Measurements from ENCODE around the gene CCDC157. TPM values are rescaled to one million over a fixed set of nuclear protein-coding genes. Genes with fewer than 3 reads are reported as not detected.

The CCDC157 gene
- 2.9 and 3.2 TPM in 2 replicates for total RNA-seq

DNA sequence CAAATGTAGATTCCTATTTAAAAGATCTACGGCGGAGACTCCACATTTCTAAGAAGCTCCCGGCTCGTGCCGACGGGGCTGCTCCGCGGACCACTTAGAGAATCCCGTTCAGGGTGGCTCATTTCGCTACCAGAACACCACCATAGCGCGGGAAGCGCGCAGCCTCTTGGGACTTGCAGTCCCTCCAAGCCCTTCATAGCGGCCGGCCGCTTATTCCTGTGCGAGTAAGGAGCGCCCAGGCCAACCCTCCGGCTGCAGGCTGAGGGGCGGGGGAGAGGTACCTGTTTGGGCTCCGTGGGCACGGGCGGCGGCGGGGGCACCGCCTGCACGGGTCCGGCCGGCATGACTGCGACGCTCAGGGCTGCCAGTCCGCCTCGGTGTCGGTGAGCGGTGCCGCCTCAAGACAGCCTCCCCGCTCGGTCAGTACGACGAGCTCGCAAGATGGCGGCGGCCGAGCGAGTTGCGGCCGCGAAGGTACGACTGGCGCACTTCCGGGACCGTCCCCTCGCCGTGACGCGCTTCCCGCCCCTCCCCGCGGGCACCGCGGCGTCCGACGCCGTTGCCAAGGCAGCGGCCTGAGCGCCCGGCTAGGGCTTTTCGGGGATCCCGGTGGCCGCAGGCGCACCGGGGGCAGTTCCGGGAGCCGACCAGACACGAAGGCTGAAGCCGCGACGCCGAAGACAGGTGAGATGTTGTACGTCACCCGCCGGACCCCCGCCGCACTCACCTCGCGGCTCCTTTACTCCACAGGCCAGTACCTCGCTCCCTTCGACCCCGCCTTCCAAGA lies at the start of gene CCDC157, which contains the start of gene SF3A1:
TSS of gene CCDC157 (plus strand) at position 559 of the 787 bp plus-strand sequence. CDS start 8,994 bp downstream, outside the sequence.
TSS of gene SF3A1 (minus strand) at position 446 of the 787 bp plus-strand sequence. CDS start at position 344, 102 bp downstream.
- H3K27me3 Mint-ChIP-seq: peaks cover 2% of the 10 kb centered on the region
- H3K4me1 Mint-ChIP-seq: peaks cover 31% of the 10 kb centered on the region
- peak; percentile 98 for DNase-seq
- intact Hi-C loops (cut with micrococcal nuclease): loop anchor here (1.0 to 2.0 kb wide), 4 partner anchors 29 to 68 kb away; partner anchors contain the start of genes CASTOR1 and RNF215
- no peaks in the 10 kb centered on the region for H3K9me3 Mint-ChIP-seq
- H3K27ac Mint-ChIP-seq: peak within 1 kb of the TSS; percentile 92
- H3K4me3 Mint-ChIP-seq: peak within 1 kb of the TSS; percentile 95
- H3K36me3 Mint-ChIP-seq (ENCODE audit: low read depth): peaks cover 34% of the 10 kb centered on the region

DNA sequence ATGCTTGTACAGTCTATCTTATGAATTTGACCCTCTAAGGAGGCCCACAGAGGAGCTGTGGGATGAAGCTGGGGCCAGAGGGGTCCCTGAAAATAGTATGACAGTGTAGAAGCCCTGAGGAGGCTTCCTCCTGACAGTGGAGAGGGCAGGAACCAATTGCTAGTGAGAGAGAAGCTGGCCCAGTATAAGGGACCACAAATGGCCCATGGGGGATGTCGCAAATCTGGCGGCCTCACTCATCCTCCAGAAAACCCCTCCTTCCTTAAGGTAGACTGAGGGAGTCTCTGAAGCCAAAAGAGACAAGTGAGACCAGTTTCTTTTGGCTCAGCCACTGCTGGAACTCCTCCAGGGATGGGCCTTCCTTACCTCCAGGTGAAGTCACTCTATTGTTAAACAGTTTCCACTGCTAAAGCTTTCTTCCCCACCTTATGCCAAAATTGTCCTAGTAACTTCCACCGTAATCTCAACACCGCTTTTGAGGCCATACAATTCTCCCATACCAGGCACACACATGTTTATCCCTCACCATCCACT lies 49.7 kb upstream of the CCDC157 start:
- H3K4me1 Mint-ChIP-seq: peaks cover 95% of the 10 kb centered on the region
- peak overlapping the region; percentile 73 for H3K4me3 Mint-ChIP-seq
- intact Hi-C loops (cut with micrococcal nuclease): no loop called here
- H3K27me3 Mint-ChIP-seq: no peaks in the 10 kb centered on the region
- no peaks in the 10 kb centered on the region for H3K9me3 Mint-ChIP-seq
- peaks cover 17% of the 10 kb centered on the region for H3K36me3 Mint-ChIP-seq (ENCODE audit: low read depth)
- peak; percentile 68 for DNase-seq
- peak overlapping the region; percentile 91 for H3K27ac Mint-ChIP-seq

DNA sequence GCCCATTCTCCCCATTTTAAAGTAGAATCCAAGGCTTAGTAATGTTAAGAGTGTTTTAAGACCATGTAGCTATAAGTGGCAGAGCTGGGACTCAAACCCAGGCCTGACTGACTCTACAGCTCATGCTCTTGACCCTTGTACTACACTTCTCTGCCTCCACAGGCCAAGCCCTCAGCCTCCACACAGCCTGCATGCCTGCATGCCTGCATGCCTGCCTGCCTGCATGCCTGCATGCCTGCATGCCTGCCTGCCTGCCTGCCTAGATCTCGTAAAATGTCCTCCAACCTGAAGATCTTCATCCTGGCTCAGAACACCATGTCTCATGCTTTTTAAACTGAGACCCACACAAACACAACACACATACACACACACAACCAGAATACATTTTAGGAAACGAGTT lies 48.7 kb upstream of the CCDC157 start:
- Mint-ChIP-seq H3K27me3 (no peaks in the 10 kb centered on the region), H3K4me3 (peak overlapping the region; percentile 25), H3K9me3 (no peaks in the 10 kb centered on the region), H3K27ac (peak overlapping the region; percentile 91), H3K36me3 (ENCODE audit: low read depth) (peaks cover 22% of the 10 kb centered on the region), H3K4me1 (peaks cover 95% of the 10 kb centered on the region)
- DNase-seq: no peak
- intact Hi-C loops (cut with micrococcal nuclease): no loop called here

DNA sequence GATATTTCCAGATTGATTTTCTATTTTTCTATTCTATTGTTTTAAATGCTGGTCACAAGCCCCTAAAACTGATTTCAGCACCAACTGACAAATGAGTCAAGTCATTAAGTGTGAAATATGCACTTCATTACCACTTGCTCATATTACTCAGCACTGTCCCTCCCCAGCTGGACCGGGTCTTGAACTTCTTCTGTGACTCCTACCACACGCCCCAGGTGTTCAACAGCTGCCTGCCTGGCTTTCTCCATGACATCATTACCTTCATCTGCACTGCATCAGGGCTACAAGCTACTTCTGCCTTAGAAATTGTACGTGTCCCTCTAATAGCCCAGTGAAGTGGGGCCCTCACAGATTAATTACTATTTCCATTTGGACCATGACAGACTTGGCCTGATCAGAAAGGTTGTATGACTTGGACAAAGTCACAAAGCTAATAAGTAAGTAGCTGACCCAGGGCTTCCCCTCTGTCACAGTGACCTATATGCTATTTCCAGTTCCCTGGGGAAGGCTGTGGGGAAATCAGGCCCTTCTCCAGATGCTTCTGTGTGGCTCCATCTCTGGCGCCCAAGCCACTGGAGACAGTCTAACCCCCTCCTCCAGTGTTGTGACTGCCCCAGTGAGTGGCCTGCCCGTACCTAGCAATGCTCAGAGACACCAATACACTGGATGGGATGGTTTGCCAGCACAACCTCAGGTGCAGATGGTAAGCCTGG lies 48.1 kb upstream of the CCDC157 start:
- intact Hi-C loops (cut with micrococcal nuclease): no loop called here
- H3K4me3 Mint-ChIP-seq: peak overlapping the region; percentile 25
- no peak for DNase-seq
- no peaks in the 10 kb centered on the region for H3K27me3 Mint-ChIP-seq
- H3K4me1 Mint-ChIP-seq: peaks cover 91% of the 10 kb centered on the region
- peak overlapping the region; percentile 91 for H3K27ac Mint-ChIP-seq
- no peaks in the 10 kb centered on the region for H3K9me3 Mint-ChIP-seq
- H3K36me3 Mint-ChIP-seq (ENCODE audit: low read depth): peaks cover 22% of the 10 kb centered on the region

DNA sequence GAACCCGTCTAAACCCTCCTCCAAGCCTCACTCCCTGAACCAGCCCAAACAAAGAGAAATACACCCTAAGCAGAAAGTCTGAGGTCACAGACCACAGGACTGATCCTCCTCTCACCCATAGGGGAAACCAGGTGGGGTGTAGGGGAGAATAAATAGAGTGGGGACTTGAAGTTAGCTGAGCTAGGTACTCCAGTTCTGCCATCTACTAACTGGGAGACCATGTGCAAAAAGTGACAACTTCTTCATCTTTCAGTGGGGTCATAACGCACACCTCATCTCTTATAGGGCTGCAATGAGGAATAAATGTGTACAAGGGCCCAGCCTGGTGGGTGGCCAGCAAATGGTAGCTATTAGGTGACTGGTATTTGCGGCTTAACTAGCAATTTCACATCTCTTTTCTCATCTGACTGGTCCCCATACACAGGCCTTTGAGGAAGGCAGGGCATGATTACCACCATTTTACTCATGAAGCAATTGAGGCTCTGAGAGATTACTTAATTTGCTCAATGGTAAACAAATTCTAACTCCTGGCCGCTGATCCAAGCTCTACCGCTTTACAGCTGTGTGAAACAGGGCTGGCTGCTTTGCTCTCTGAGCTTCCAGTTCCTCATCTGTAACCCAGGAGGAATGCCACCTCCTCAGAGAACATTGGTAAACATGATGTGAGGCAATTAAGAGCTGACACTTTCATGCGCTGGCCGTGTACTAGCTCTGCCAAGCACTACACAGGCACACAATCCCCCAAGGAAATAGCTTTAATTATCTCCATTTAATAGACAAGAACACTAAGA lies 46.7 kb upstream of the CCDC157 start:
- peak overlapping the region; percentile 84 for H3K27ac Mint-ChIP-seq
- H3K9me3 Mint-ChIP-seq: no peaks in the 10 kb centered on the region
- H3K36me3 Mint-ChIP-seq (ENCODE audit: low read depth): peaks cover 28% of the 10 kb centered on the region
- H3K4me3 Mint-ChIP-seq: peak overlapping the region; percentile 72
- H3K4me1 Mint-ChIP-seq: peaks cover 91% of the 10 kb centered on the region
- H3K27me3 Mint-ChIP-seq: no peaks in the 10 kb centered on the region
- peak; percentile 81 for DNase-seq
- intact Hi-C loops (cut with micrococcal nuclease): no loop called here

DNA sequence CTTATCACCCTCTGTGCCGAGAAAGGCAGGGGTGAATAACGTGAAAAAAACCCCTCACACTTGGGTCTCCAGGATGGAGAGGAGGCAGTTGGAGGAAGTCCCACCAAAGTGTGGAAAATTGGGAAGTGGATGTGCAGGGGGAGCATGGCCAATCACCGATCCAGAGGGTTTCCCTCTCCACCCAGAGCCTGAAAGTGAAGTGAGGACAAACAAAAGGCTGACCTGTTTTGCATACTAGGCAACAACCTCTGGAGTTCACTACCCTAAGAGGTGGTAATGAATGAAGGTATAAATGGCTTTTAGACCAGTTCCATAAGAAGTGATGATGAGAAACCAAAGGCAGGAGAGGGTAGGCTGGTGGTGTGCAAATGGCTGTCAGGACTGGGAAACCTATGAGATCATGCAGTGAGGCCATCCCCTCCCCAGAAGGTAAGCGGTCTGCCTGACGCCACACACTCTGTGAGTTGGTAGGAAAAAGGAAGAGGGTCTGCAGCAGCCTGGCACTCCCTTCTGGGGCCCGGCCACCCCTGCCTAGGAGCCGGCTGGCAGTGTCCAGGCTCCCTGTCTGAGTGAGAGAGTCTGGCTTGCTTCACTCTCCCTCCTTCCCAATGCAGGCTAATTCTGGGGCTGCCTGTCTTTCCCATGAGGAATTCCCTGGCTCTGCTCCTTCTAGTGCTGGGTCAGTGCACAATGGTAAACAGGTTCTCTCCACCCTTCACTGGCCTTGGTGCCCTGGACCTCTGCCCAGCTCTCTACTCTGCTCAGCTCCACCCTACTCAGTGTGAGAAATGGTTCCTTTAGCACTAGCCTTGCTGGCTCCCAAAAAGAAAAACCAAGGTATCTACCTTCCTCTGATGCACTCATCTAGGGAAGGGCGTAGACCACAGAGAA lies 45.7 kb upstream of the CCDC157 start:
- H3K4me3 Mint-ChIP-seq: peak overlapping the region; percentile 72
- H3K27me3 Mint-ChIP-seq: no peaks in the 10 kb centered on the region
- intact Hi-C loops (cut with micrococcal nuclease): no loop called here
- DNase-seq: no peak
- peak overlapping the region; percentile 70 for H3K27ac Mint-ChIP-seq
- H3K9me3 Mint-ChIP-seq: no peaks in the 10 kb centered on the region
- peaks cover 91% of the 10 kb centered on the region for H3K4me1 Mint-ChIP-seq
- peaks cover 32% of the 10 kb centered on the region for H3K36me3 Mint-ChIP-seq (ENCODE audit: low read depth)

DNA sequence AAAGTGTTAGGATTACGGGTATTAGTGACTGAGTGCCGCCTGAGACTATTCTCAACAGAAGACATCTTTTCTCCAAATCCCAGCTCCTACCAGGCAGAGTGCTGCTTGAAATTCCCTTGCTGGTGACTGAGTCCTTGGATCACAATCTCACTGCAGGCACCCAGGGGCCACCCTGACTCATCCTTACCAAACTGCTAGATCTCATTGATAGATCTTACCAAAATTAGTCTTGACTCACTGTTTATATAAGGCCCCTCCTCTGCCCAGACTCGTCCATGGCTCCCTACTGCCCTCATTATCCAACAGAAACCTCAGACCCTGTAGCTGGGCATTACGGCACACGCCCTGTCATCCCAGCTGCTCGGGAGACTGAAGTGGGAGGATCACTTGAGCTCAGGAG lies 44.8 kb upstream of the CCDC157 start:
- intact Hi-C loops (cut with micrococcal nuclease): no loop called here
- Mint-ChIP-seq H3K4me3 (peak overlapping the region; percentile 9), H3K36me3 (ENCODE audit: low read depth) (peaks cover 35% of the 10 kb centered on the region), H3K27ac (peak overlapping the region; percentile 64), H3K9me3 (no peaks in the 10 kb centered on the region), H3K4me1 (peaks cover 87% of the 10 kb centered on the region), H3K27me3 (no peaks in the 10 kb centered on the region)
- no peak for DNase-seq

DNA sequence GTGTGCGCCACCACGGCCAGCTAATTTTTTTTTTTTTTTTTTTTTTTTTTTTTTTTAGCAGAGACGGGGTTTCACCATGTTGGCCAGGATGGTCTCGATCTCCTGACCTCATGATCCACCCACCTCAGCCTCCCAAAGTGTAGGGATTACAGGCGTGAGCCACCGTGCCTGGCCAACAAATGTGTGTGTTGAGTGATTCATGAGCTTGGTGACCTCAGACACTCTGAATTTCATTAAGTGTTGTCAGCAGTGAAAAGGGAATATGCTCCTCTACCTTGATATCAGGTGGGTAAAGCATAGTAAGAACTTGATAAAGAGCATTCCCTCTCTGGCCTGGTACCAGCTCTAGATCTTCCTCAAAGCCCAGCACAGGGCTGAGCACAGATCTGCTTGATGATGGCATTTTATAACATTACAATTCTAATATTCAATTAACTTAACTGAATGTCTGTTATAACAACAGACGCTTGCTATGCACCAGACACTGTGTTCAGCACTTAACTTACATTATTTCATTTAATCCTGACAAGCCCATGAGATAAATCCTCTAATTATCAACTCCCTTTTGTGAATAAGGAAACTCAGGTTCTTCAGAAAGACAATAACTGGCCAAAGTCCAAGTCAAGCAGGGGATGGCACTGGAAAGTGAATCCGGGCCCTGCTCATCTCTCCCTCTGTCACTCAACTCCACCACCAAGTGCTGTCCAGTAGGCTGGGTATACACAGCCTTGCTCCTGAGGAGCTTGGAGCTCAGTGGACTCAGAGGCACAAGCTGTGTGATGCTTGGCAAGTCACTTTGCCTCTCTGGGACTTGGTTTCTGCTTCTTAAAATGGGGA lies 43.1 kb upstream of the CCDC157 start:
- DNase-seq: no peak
- H3K9me3 Mint-ChIP-seq: no peaks in the 10 kb centered on the region
- H3K4me3 Mint-ChIP-seq: peak overlapping the region; percentile 18
- no peaks in the 10 kb centered on the region for H3K27me3 Mint-ChIP-seq
- H3K36me3 Mint-ChIP-seq (ENCODE audit: low read depth): peaks cover 35% of the 10 kb centered on the region
- intact Hi-C loops (cut with micrococcal nuclease): loop anchor here (1.0 kb wide), 1 partner anchor 7 kb away; no protein-coding TSS in a partner anchor
- peaks cover 87% of the 10 kb centered on the region for H3K4me1 Mint-ChIP-seq
- peak overlapping the region; percentile 82 for H3K27ac Mint-ChIP-seq

DNA sequence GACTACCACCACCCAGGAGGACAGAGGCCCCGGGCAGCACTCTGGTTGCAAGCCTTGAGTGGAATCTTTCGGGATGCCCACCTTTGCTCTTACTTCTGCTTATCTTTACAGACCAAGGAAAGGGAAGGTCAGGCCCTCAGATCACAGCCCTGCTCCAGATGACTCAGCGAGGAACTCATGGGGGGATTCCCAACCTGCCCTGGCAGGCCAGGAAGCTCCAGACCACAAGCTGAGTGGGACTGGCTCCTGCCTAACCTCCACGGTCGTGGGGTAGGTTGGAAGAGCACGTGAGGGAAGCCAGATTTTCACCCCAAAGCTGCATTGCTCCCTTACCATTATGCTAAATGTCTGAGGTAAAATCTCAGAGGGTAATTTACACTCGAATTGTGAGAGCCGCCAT lies 41.9 kb upstream of the CCDC157 start:
- Mint-ChIP-seq H3K27me3 (no peaks in the 10 kb centered on the region), H3K27ac (peak overlapping the region; percentile 82), H3K9me3 (no peaks in the 10 kb centered on the region), H3K4me3 (peak overlapping the region; percentile 37), H3K4me1 (peaks cover 89% of the 10 kb centered on the region), H3K36me3 (ENCODE audit: low read depth) (peaks cover 45% of the 10 kb centered on the region)
- intact Hi-C loops (cut with micrococcal nuclease): loop anchor here (1.0 kb wide), 1 partner anchor 9 kb away; no protein-coding TSS in a partner anchor
- peak; percentile 79 for DNase-seq

DNA sequence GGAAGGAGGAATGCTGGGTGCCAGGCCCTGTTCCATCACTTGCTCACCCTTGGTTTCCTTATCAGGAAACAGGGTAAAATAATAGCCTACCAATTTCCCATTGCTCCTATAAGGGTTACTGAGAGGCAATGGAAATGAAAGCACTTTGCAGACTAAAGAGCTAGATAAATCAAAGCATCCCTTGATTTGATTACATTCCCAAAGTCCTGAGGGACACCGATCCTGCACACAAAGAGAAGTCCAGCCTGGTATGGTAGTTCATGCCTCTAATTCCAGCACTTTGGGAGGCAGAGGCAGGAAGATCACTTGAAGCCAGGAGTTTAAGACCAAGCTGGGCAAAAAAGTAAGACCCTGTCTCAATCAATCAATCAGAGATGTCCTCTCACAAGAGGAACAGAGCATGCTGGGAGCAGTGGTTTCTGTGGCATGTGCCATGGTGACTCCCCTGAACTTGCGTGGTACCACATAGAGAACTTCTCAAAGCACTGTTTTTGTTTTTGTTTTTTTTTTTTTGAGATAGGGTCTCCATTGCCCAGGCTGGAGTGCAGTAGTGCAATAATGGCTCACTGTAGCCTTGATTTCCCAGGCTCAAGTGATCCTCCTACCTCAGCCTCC lies 40.7 kb upstream of the CCDC157 start:
- H3K27ac Mint-ChIP-seq: peak overlapping the region; percentile 72
- no peaks in the 10 kb centered on the region for H3K9me3 Mint-ChIP-seq
- peaks cover 85% of the 10 kb centered on the region for H3K4me1 Mint-ChIP-seq
- intact Hi-C loops (cut with micrococcal nuclease): loop anchor here (1.0 kb wide), 1 partner anchor 8 kb away; no protein-coding TSS in a partner anchor
- H3K36me3 Mint-ChIP-seq (ENCODE audit: low read depth): peaks cover 51% of the 10 kb centered on the region
- no peaks in the 10 kb centered on the region for H3K27me3 Mint-ChIP-seq
- DNase-seq: no peak
- H3K4me3 Mint-ChIP-seq: peak overlapping the region; percentile 13

DNA sequence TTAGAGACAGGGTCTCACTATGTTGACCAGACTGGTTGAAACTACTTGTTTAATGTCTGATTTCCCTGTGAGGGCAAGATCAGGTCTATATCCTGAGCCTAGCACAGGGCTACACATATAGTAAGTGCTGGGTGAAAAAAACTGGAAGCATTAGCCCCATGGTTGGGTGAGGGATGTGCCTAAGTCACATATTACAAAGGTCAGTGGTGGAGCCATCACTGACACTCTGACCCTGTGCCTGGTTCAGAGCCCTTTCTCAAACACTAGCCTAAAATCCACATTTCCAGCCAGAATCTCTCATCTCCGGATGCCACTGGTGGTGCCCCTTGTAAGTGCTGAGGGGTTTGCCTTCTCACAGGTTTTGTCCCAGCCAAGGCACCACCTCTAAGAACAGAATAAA lies 39.0 kb upstream of the CCDC157 start:
- Mint-ChIP-seq H3K27me3 (no peaks in the 10 kb centered on the region), H3K27ac (no peak overlapping the region), H3K4me1 (peaks cover 75% of the 10 kb centered on the region), H3K4me3 (no peak overlapping the region), H3K36me3 (ENCODE audit: low read depth) (peaks cover 44% of the 10 kb centered on the region), H3K9me3 (no peaks in the 10 kb centered on the region)
- no peak for DNase-seq
- intact Hi-C loops (cut with micrococcal nuclease): no loop called here

Measured in activated CD4-positive, alpha-beta T cell treated with anti-CD3 and anti-CD28 coated beads, Interleukin-2, amount 10 ng/mL, durations not matched to agents 24 days and 14 days (primary cell).